Suprapubic skin (tissue), 4 donors: ENCODE results near the gene DBNDD2. TPM values are rescaled to one million over a fixed set of nuclear protein-coding genes. Genes with fewer than 3 reads are reported as not detected.

ENCODE experiments used
- DNase-seq, 2 donors: peaks; one replicate each; pipeline ENCODE4 v3.0.0-alpha.2; 2019; ENCODE audit warnings: low spot score in 2 of 2
- H3K27ac ChIP-seq: fragments of 200-600 bp; sonication (generic); one replicate; pipeline ENCODE4 v1.5.1; 2019
- H3K27me3 ChIP-seq: fragments of 200-600 bp; sonication (generic); one replicate; pipeline ENCODE4 v1.5.1; 2019
- H3K36me3 ChIP-seq: fragments of 200-600 bp; sonication (generic); one replicate; pipeline ENCODE4 v1.5.1; 2019
- H3K4me1 ChIP-seq: fragments of 200-600 bp; sonication (generic); one replicate; pipeline ENCODE4 v1.5.1; 2019
- H3K4me3 ChIP-seq: fragments of 200-600 bp; sonication (generic); one replicate; pipeline ENCODE4 v1.5.1; 2019; ENCODE audit warnings: mild to moderate bottlenecking
- H3K9me3 ChIP-seq: fragments of 200-600 bp; sonication (generic); one replicate; pipeline ENCODE4 v1.5.1; 2019
- CTCF ChIP-seq, 2 donors: fragments of 200-600 bp in 1 of 2; fragments of 450-650 bp in 1 of 2; sonication (generic) in 1 of 2; IDR thresholded peaks; one replicate each; pipeline ENCODE4 v1.5.1; 2016 to 2019; ENCODE audit warnings: antibody characterized with exemption in 2 of 2, mild to moderate bottlenecking in 1 of 2, moderate library complexity in 1 of 2
- EP300 ChIP-seq: sonication (generic); formaldehyde crosslinking; IDR thresholded peaks from one replicate; pipeline ENCODE4 v1.6.1; 2017; ENCODE audit warnings: antibody characterized with exemption
- POLR2A ChIP-seq, 2 donors: fragments of 450-650 bp; IDR thresholded peaks; one replicate each; pipeline ENCODE4 v1.6.1; 2017; ENCODE audit warnings: antibody characterized with exemption in 2 of 2, mild to moderate bottlenecking in 2 of 2, moderate library complexity in 2 of 2
- POLR2AphosphoS5 ChIP-seq, 3 donors: sonication (generic); formaldehyde crosslinking; IDR thresholded peaks; one replicate each; pipeline ENCODE4 v1.6.1; 2017; ENCODE audit warnings: antibody characterized with exemption in 3 of 3
- WGBS: methylation state at CpG from one replicate; pipeline ENCODE4 v1.1.5; 2018; 5-methylcytosine and 5-hydroxymethylcytosine counted together
- total RNA-seq, 4 donors: library from RNA; depleted of rRNA; stranded (reverse); fragments of >200 nt; gene quantifications; one replicate each; pipeline ENCODE4 v1.1.0, GENCODE V29; 2016

The DBNDD2 gene
- total RNA-seq, 4 donors from 2014 or later: 42.4 to 72.3 (median 49.7) TPM

GRCh38 chr20:45419188-45420091 is 11.4 kb downstream of the DBNDD2 start:
- Histone ChIP-seq H3K36me3 (peaks cover 50% of the 10 kb centered on the region), H3K27ac (peak overlapping the region; percentile 82), H3K4me3 (no peak overlapping the region), H3K27me3 (no peaks in the 10 kb centered on the region), H3K9me3 (no peaks in the 10 kb centered on the region), H3K4me1 (peaks cover 44% of the 10 kb centered on the region)
- DNase-seq: peak; percentile 88
- WGBS: 68% methylated on average over 16 of the region's 17 CpGs
- no peak for TF ChIP-seq POLR2A (IDR thresholded peaks at IDR 0.05)
- no peak for TF ChIP-seq EP300
- no peak for TF ChIP-seq CTCF (IDR thresholded peaks at IDR 0.05)
- peak in 1 of 3 donors; percentile 83 for TF ChIP-seq POLR2AphosphoS5 (IDR thresholded peaks at IDR 0.05)

- Histone ChIP-seq H3K36me3 (peaks cover 56% of the 10 kb centered on the region), H3K4me1 (peaks cover 44% of the 10 kb centered on the region), H3K27ac (peak overlapping the region; percentile 61), H3K4me3 (no peak overlapping the region), H3K9me3 (no peaks in the 10 kb centered on the region), H3K27me3 (no peaks in the 10 kb centered on the region)
- no peak for DNase-seq
- TF ChIP-seq EP300 (no peak), POLR2A (IDR thresholded peaks at IDR 0.05) (no peak), CTCF (IDR thresholded peaks at IDR 0.05) (no peak), POLR2AphosphoS5 (IDR thresholded peaks at IDR 0.05) (no peak)
- 98% methylated on average over 8 of the region's 8 CpGs for WGBS
These were observed 12.0 kb downstream of the DBNDD2 start for GRCh38 chr20:45420125-45420524.

GRCh38 chr20:45423700-45424099 is 15.6 kb downstream of the DBNDD2 start:
- Histone ChIP-seq H3K27ac (no peak overlapping the region), H3K9me3 (no peaks in the 10 kb centered on the region), H3K4me1 (peaks cover 21% of the 10 kb centered on the region), H3K27me3 (no peaks in the 10 kb centered on the region), H3K36me3 (peaks cover 68% of the 10 kb centered on the region), H3K4me3 (no peak overlapping the region)
- DNase-seq: no peak
- WGBS: 84% methylated on average over 2 of the region's 2 CpGs
- no peak for TF ChIP-seq CTCF (IDR thresholded peaks at IDR 0.05)
- no peak for TF ChIP-seq POLR2A (IDR thresholded peaks at IDR 0.05)
- no peak for TF ChIP-seq EP300
- TF ChIP-seq POLR2AphosphoS5 (IDR thresholded peaks at IDR 0.05): no peak

GRCh38 chr20:45425561-45425960 is 17.5 kb downstream of the DBNDD2 start:
- Histone ChIP-seq H3K36me3 (peaks cover 51% of the 10 kb centered on the region), H3K4me3 (no peak overlapping the region), H3K4me1 (peaks cover 6% of the 10 kb centered on the region), H3K27me3 (no peaks in the 10 kb centered on the region), H3K9me3 (no peaks in the 10 kb centered on the region), H3K27ac (no peak overlapping the region)
- TF ChIP-seq CTCF (IDR thresholded peaks at IDR 0.05) (no peak), EP300 (no peak), POLR2A (IDR thresholded peaks at IDR 0.05) (no peak), POLR2AphosphoS5 (IDR thresholded peaks at IDR 0.05) (no peak)
- 98% methylated on average over 17 of the region's 17 CpGs for WGBS
- peak in 1 of 2 donors; percentile 35 for DNase-seq

GRCh38 chr20:45426320-45427016 is 18.4 kb downstream of the DBNDD2 start:
- peaks cover 6% of the 10 kb centered on the region for H3K4me1 ChIP-seq
- 67% methylated on average over 5 of the region's 5 CpGs for WGBS
- H3K36me3 ChIP-seq: peaks cover 42% of the 10 kb centered on the region
- no peak overlapping the region for H3K27ac ChIP-seq
- TF ChIP-seq EP300 (no peak), CTCF (IDR thresholded peaks at IDR 0.05) (no peak), POLR2AphosphoS5 (IDR thresholded peaks at IDR 0.05) (no peak), POLR2A (IDR thresholded peaks at IDR 0.05) (no peak)
- DNase-seq: peak in 1 of 2 donors; percentile 56
- no peak overlapping the region for H3K4me3 ChIP-seq
- no peaks in the 10 kb centered on the region for H3K9me3 ChIP-seq
- no peaks in the 10 kb centered on the region for H3K27me3 ChIP-seq
